Stimulated activated CD4-positive, alpha-beta T cell treated with anti-CD3 and anti-CD28 coated beads, TNF-alpha, amount 100 ng/mL, for 1 hour (primary cell): Measurements from ENCODE around the gene SEMA7A.
"Not testable (repeated sequence)": the region's sequence is repeated elsewhere in the genome, so short reads cannot be mapped to it uniquely, and the experiment has no call there.

Source experiments
- DNase-seq, 3 donors: peaks; one replicate each; pipeline ENCODE4 v3.0.0-alpha.2; 2020; ENCODE audit warnings: low read depth in 3 of 3, low spot score in 1 of 3

Gene SEMA7A

GRCh38 chr15:74402337-74402841 lies 31.4 kb downstream of the SEMA7A start:
- DNase-seq, result no peak

- DNase-seq, result no peak
Measured at GRCh38 chr15:74400915-74401757, 32.6 kb downstream of the SEMA7A start.

GRCh38 chr15:74400313-74400860 lies 33.4 kb downstream of the SEMA7A start:
- no peak for DNase-seq

GRCh38 chr15:74399511-74400312 lies 34.0 kb downstream of the SEMA7A start:
- DNase-seq, result no peak

- DNase-seq, result no peak
Measured at GRCh38 chr15:74399100-74399499, 34.7 kb downstream of the SEMA7A start.

- no peak for DNase-seq
Measured at GRCh38 chr15:74398183-74398582, 35.6 kb downstream of the SEMA7A start.

- no peak for DNase-seq
Measured at GRCh38 chr15:74397239-74398068, 36.3 kb downstream of the SEMA7A start.

GRCh38 chr15:74396445-74397238 lies 37.1 kb downstream of the SEMA7A start:
- DNase-seq, result no peak

- DNase-seq, result no peak
Measured at GRCh38 chr15:74396146-74396438, 37.7 kb downstream of the SEMA7A start.

- no peak for DNase-seq
Measured at GRCh38 chr15:74395319-74396145, 38.2 kb downstream of the SEMA7A start.

- no peak for DNase-seq
Measured at GRCh38 chr15:74394090-74394846, 39.5 kb downstream of the SEMA7A start.

- DNase-seq, result no peak
Measured at GRCh38 chr15:74393423-74393822, 40.3 kb downstream of the SEMA7A start.

GRCh38 chr15:74392902-74393301 lies 40.9 kb downstream of the SEMA7A start:
- DNase-seq, result no peak

- no peak for DNase-seq
Measured at GRCh38 chr15:74392451-74392830, 41.3 kb downstream of the SEMA7A start.

- no peak for DNase-seq
Measured at GRCh38 chr15:74391582-74392450, 41.9 kb downstream of the SEMA7A start.

GRCh38 chr15:74390647-74391288 lies 43.0 kb downstream of the SEMA7A start:
- no peak for DNase-seq

GRCh38 chr15:74390049-74390646 lies 43.6 kb downstream of the SEMA7A start:
- DNase-seq, result not testable (repeated sequence)
